Naive thymus-derived CD4-positive, alpha-beta T cell (primary cell): ENCODE measurements around the gene EDIL3. TPM values are rescaled to one million over a fixed set of nuclear protein-coding genes. Genes with fewer than 3 reads are reported as not detected.

Experiments
- ATAC-seq: fragments of 150-1000 bp; cut with Tn5 transposase; 2 replicates; pipeline ENCODE4 v1.10.0; 2021; ENCODE audit warnings: mild to moderate bottlenecking, moderate library complexity
- CTCF ChIA-PET: fragments of 350-600 bp; sonication (Branson Sonifier 250); formaldehyde crosslinking; loops from one replicate; lab custom pipeline; 2021; ENCODE audit warnings: antibody characterized with exemption; lab: Charles Lee
- POLR2A ChIA-PET: fragments of 350-600 bp; sonication (Branson Sonifier 250); formaldehyde crosslinking; loops from one replicate; lab custom pipeline; 2021; ENCODE audit warnings: antibody characterized with exemption, inconsistent platforms; lab: Charles Lee
- DNase-seq, 9 donors: peaks; one replicate each; pipeline versions ENCODE4 v3.0.0 to v3.0.0-alpha.2; 2020 to 2022; ENCODE audit warnings: mixed read lengths in 1 of 9
- H3K27ac ChIP-seq: one replicate; pipeline ENCODE4 v1.7.0; 2013; ENCODE audit warnings: mild to moderate bottlenecking, low read depth, low read length, moderate library complexity
- H3K27me3 ChIP-seq, 2 donors: one replicate each; pipeline ENCODE4 v1.7.0; 2013; ENCODE audit warnings: low read length in 2 of 2, mild to moderate bottlenecking in 2 of 2, moderate library complexity in 2 of 2; ENCODE audit not compliant: control insufficient read depth in 2 of 2, insufficient read depth in 2 of 2
- H3K36me3 ChIP-seq, 3 experiments: 1 replicate in 2 of 3; 2 replicates in 1 of 3; pipeline ENCODE4 v1.7.0; 2013; ENCODE audit warnings: low read length in 3 of 3, mild to moderate bottlenecking in 3 of 3, moderate library complexity in 1 of 3; ENCODE audit not compliant: insufficient read depth in 3 of 3, control insufficient read depth in 2 of 3
- H3K4me1 ChIP-seq, 2 donors: one replicate each; pipeline ENCODE4 v1.7.0; 2013; ENCODE audit warnings: low read length in 2 of 2, mild to moderate bottlenecking in 2 of 2, moderate library complexity in 1 of 2; ENCODE audit not compliant: control insufficient read depth in 2 of 2, insufficient read depth in 2 of 2
- H3K4me3 ChIP-seq: 2 replicates; pipeline ENCODE4 v1.7.0; 2013; ENCODE audit warnings: mild to moderate bottlenecking, low read length
- H3K9me3 ChIP-seq, 3 experiments: 1 replicate in 2 of 3; 2 replicates in 1 of 3; pipeline ENCODE4 v1.7.0; 2013; ENCODE audit warnings: low read length in 3 of 3; ENCODE audit not compliant: control insufficient read depth in 2 of 3
- H3K27ac Mint-ChIP-seq, 9 donors: one replicate each; pipeline ENCODE4 v1.8.0; 2020 to 2022; ENCODE audit warnings: mixed read lengths in 9 of 9, mild to moderate bottlenecking in 8 of 9, moderate library complexity in 5 of 9, inconsistent platforms in 2 of 9
- H3K27me3 Mint-ChIP-seq, 5 donors: one replicate each; pipeline ENCODE4 v1.8.0; 2021 to 2022; ENCODE audit warnings: mixed read lengths in 5 of 5, mild to moderate bottlenecking in 1 of 5
- H3K36me3 Mint-ChIP-seq, 5 donors: one replicate each; pipeline ENCODE4 v1.8.0; 2020 to 2022; ENCODE audit warnings: mixed read lengths in 5 of 5, mild to moderate bottlenecking in 3 of 5, inconsistent platforms in 1 of 5
- H3K4me1 Mint-ChIP-seq, 7 donors: one replicate each; pipeline ENCODE4 v1.8.0; 2020 to 2022; ENCODE audit warnings: mixed read lengths in 7 of 7, mild to moderate bottlenecking in 3 of 7, inconsistent platforms in 1 of 7
- H3K4me3 Mint-ChIP-seq, 10 donors: one replicate each; pipeline ENCODE4 v1.8.0; 2020 to 2022; ENCODE audit warnings: mild to moderate bottlenecking in 10 of 10, mixed read lengths in 10 of 10, moderate library complexity in 6 of 10, inconsistent platforms in 2 of 10
- H3K9me3 Mint-ChIP-seq, 11 donors: one replicate each; pipeline ENCODE4 v1.8.0; 2020 to 2022; ENCODE audit warnings: mixed read lengths in 11 of 11, mild to moderate bottlenecking in 4 of 11, inconsistent platforms in 1 of 11, moderate library complexity in 1 of 11
- intact Hi-C, 2 donors: fragments of 100-400 bp; cut with micrococcal nuclease; formaldehyde crosslinking; loops; one replicate each; pipeline ENCODE4 v1.15.1; 2023
- polyA plus RNA-seq, 2 donors: library from polyadenylated mRNA; unstranded; fragments of 300-500 nt; fragmentation: Illumina TruSeq; gene quantifications; one replicate each; pipeline ENCODE4 v1.2.3, GENCODE V29; 2021
- total RNA-seq, 6 experiments: library from RNA in 5 of 6; stranded (reverse) in 5 of 6; gene quantifications; 1 replicate in 5 of 6; 2 replicates in 1 of 6; pipeline ENCODE4 v1.2.3 and lab custom pipeline; 2021 to 2026

EDIL3 gene
- total and polyA plus RNA-seq, 7 experiments from 2014 or later, result not detected

GRCh38 chr5:83973925-83974815, 410.5 kb downstream of the EDIL3 start:
- Histone ChIP-seq H3K27me3 (no peaks in the 10 kb centered on the region), H3K27ac (no peak overlapping the region), H3K36me3 (no peaks in the 10 kb centered on the region), H3K4me1 (no peaks in the 10 kb centered on the region), H3K9me3 (no peaks in the 10 kb centered on the region), H3K4me3 (no peak overlapping the region)
- Mint-ChIP-seq H3K27ac (no peak overlapping the region), H3K9me3 (peaks cover 0 to 5% (median 0%) of the 10 kb centered on the region in 11 donors), H3K4me1 (no peaks in the 10 kb centered on the region), H3K27me3 (no peaks in the 10 kb centered on the region), H3K4me3 (no peak overlapping the region), H3K36me3 (no peaks in the 10 kb centered on the region)
- intact Hi-C loops, result no loop called here
- POLR2A ChIA-PET, result no interaction called here
- DNase-seq, result no peak
- CTCF ChIA-PET, result no interaction called here
- ATAC-seq, result no peak

- no peak for ATAC-seq
- no peak for DNase-seq
- no peaks in the 10 kb centered on the region for H3K9me3 ChIP-seq
- H3K4me1 Mint-ChIP-seq, result no peaks in the 10 kb centered on the region
- ChIA-PET CTCF (no interaction called here), POLR2A (no interaction called here)
- H3K4me3 Mint-ChIP-seq, result no peak overlapping the region
- H3K4me3 ChIP-seq, result no peak overlapping the region
- H3K9me3 Mint-ChIP-seq, result peaks cover 0 to 5% (median 0%) of the 10 kb centered on the region in 11 donors
- no peaks in the 10 kb centered on the region for H3K27me3 Mint-ChIP-seq
- no peak overlapping the region for H3K27ac Mint-ChIP-seq
- intact Hi-C loops, result no loop called here
- no peak overlapping the region for H3K27ac ChIP-seq
- H3K27me3 ChIP-seq, result no peaks in the 10 kb centered on the region
- no peaks in the 10 kb centered on the region for H3K4me1 ChIP-seq
- H3K36me3 Mint-ChIP-seq, result no peaks in the 10 kb centered on the region
- H3K36me3 ChIP-seq, result no peaks in the 10 kb centered on the region
These were observed 411.8 kb downstream of the EDIL3 start for GRCh38 chr5:83972909-83973308.

GRCh38 chr5:83972236-83972635, 412.4 kb downstream of the EDIL3 start:
- Mint-ChIP-seq H3K27ac (no peak overlapping the region), H3K4me1 (no peaks in the 10 kb centered on the region), H3K27me3 (no peaks in the 10 kb centered on the region), H3K4me3 (no peak overlapping the region), H3K36me3 (no peaks in the 10 kb centered on the region), H3K9me3 (peaks cover 0 to 5% (median 0%) of the 10 kb centered on the region in 11 donors)
- H3K36me3 ChIP-seq, result no peaks in the 10 kb centered on the region
- DNase-seq, result no peak
- no peak for ATAC-seq
- H3K4me3 ChIP-seq, result no peak overlapping the region
- POLR2A ChIA-PET, result no interaction called here
- CTCF ChIA-PET, result no interaction called here
- H3K4me1 ChIP-seq, result no peaks in the 10 kb centered on the region
- H3K27me3 ChIP-seq, result no peaks in the 10 kb centered on the region
- no peak overlapping the region for H3K27ac ChIP-seq
- intact Hi-C loops, result no loop called here
- no peaks in the 10 kb centered on the region for H3K9me3 ChIP-seq

GRCh38 chr5:83967417-83967816, 417.3 kb downstream of the EDIL3 start:
- intact Hi-C loops, result no loop called here
- Histone ChIP-seq H3K36me3 (no peaks in the 10 kb centered on the region), H3K4me3 (no peak overlapping the region), H3K9me3 (no peaks in the 10 kb centered on the region), H3K27me3 (no peaks in the 10 kb centered on the region), H3K27ac (no peak overlapping the region), H3K4me1 (no peaks in the 10 kb centered on the region)
- ChIA-PET CTCF (no interaction called here), POLR2A (no interaction called here)
- H3K36me3 Mint-ChIP-seq, result no peaks in the 10 kb centered on the region
- no peak for DNase-seq
- no peaks in the 10 kb centered on the region for H3K27me3 Mint-ChIP-seq
- H3K4me1 Mint-ChIP-seq, result peaks cover 0 to 3% (median 0%) of the 10 kb centered on the region in 7 donors
- peaks cover 0 to 4% (median 0%) of the 10 kb centered on the region in 11 donors for H3K9me3 Mint-ChIP-seq
- ATAC-seq, result no peak
- H3K4me3 Mint-ChIP-seq, result no peak overlapping the region
- no peak overlapping the region for H3K27ac Mint-ChIP-seq

- intact Hi-C loops, result no loop called here
- POLR2A ChIA-PET, result no interaction called here
- CTCF ChIA-PET, result no interaction called here
- peaks cover 0 to 3% (median 0%) of the 10 kb centered on the region in 7 donors for H3K4me1 Mint-ChIP-seq
- H3K27ac Mint-ChIP-seq, result no peak overlapping the region
- H3K36me3 ChIP-seq, result no peaks in the 10 kb centered on the region
- ATAC-seq (no peak), DNase-seq (no peak)
- H3K27ac ChIP-seq, result no peak overlapping the region
- no peaks in the 10 kb centered on the region for H3K27me3 Mint-ChIP-seq
- no peaks in the 10 kb centered on the region for H3K9me3 ChIP-seq
- H3K36me3 Mint-ChIP-seq, result no peaks in the 10 kb centered on the region
- H3K27me3 ChIP-seq, result no peaks in the 10 kb centered on the region
- H3K4me3 Mint-ChIP-seq, result no peak overlapping the region
- no peaks in the 10 kb centered on the region for H3K4me1 ChIP-seq
- no peak overlapping the region for H3K4me3 ChIP-seq
- H3K9me3 Mint-ChIP-seq, result peaks cover 0 to 4% (median 0%) of the 10 kb centered on the region in 11 donors
These were observed 419.2 kb downstream of the EDIL3 start for GRCh38 chr5:83965441-83965840.

GRCh38 chr5:83964271-83964670, 420.4 kb downstream of the EDIL3 start:
- Histone ChIP-seq H3K9me3 (no peaks in the 10 kb centered on the region), H3K4me3 (no peak overlapping the region), H3K4me1 (no peaks in the 10 kb centered on the region), H3K36me3 (no peaks in the 10 kb centered on the region), H3K27ac (no peak overlapping the region), H3K27me3 (no peaks in the 10 kb centered on the region)
- no peak overlapping the region for H3K4me3 Mint-ChIP-seq
- intact Hi-C loops, result no loop called here
- no peak for ATAC-seq
- CTCF ChIA-PET, result no interaction called here
- no peak overlapping the region for H3K27ac Mint-ChIP-seq
- H3K9me3 Mint-ChIP-seq, result peaks cover 0 to 4% (median 0%) of the 10 kb centered on the region in 11 donors
- no peak for DNase-seq
- POLR2A ChIA-PET, result no interaction called here
- H3K27me3 Mint-ChIP-seq, result no peaks in the 10 kb centered on the region
- peaks cover 0 to 3% (median 0%) of the 10 kb centered on the region in 7 donors for H3K4me1 Mint-ChIP-seq
- no peaks in the 10 kb centered on the region for H3K36me3 Mint-ChIP-seq

GRCh38 chr5:83957188-83957587, 427.5 kb downstream of the EDIL3 start:
- Mint-ChIP-seq H3K9me3 (peaks cover 0 to 5% (median 0%) of the 10 kb centered on the region in 11 donors), H3K4me3 (no peak overlapping the region), H3K27me3 (no peaks in the 10 kb centered on the region), H3K27ac (no peak overlapping the region), H3K4me1 (peaks cover 0 to 3% (median 0%) of the 10 kb centered on the region in 7 donors), H3K36me3 (no peaks in the 10 kb centered on the region)
- ChIA-PET POLR2A (no interaction called here), CTCF (no interaction called here)
- Histone ChIP-seq H3K36me3 (no peaks in the 10 kb centered on the region), H3K4me1 (no peaks in the 10 kb centered on the region), H3K27me3 (no peaks in the 10 kb centered on the region), H3K4me3 (no peak overlapping the region), H3K9me3 (no peaks in the 10 kb centered on the region), H3K27ac (no peak overlapping the region)
- DNase-seq, result no peak
- intact Hi-C loops, result no loop called here
- ATAC-seq, result no peak
